ENCODE data around the gene NLGN1. TPM values are rescaled to one million over a fixed set of nuclear protein-coding genes. Genes with fewer than 3 reads are reported as not detected.

Gene NLGN1
- total RNA-seq, 4 donors from 2014 or later: 12.9 to 20.9 (median 18.0) TPM

GRCh38 chr3:174321548-174321947, 924.0 kb downstream of the NLGN1 start:
- no peak overlapping the region for H3K4me3 ChIP-seq
- no peaks in the 10 kb centered on the region for H3K36me3 ChIP-seq
- intact Hi-C loops (cut with DNase I): no loop called here
- H3K27me3 ChIP-seq: no peaks in the 10 kb centered on the region
- WGBS: 75% methylated on average over 1 of the region's 1 CpG
- TF ChIP-seq CTCF (IDR thresholded peaks at IDR 0.05) (no peak), POLR2AphosphoS5 (IDR thresholded peaks at IDR 0.05) (no peak), POLR2A (IDR thresholded peaks at IDR 0.05; ENCODE audit: low read depth) (no peak), EP300 (IDR thresholded peaks at IDR 0.05) (no peak)
- no peak for DNase-seq (ENCODE audit: extremely low spot score)
- H3K27ac ChIP-seq (replicated peaks in 1 of 4): no peak overlapping the region
- peaks cover 0 to 12% (median 3%) of the 10 kb centered on the region in 4 donors for H3K9me3 ChIP-seq
- H3K4me1 ChIP-seq: no peaks in the 10 kb centered on the region

GRCh38 chr3:174322789-174323188, 925.2 kb downstream of the NLGN1 start:
- no peak for TF ChIP-seq POLR2AphosphoS5 (IDR thresholded peaks at IDR 0.05)
- no peak for TF ChIP-seq EP300 (IDR thresholded peaks at IDR 0.05)
- TF ChIP-seq POLR2A (IDR thresholded peaks at IDR 0.05; ENCODE audit: low read depth): no peak
- TF ChIP-seq CTCF (IDR thresholded peaks at IDR 0.05): no peak
- Histone ChIP-seq H3K4me3 (no peak overlapping the region), H3K36me3 (no peaks in the 10 kb centered on the region), H3K9me3 (peaks cover 0 to 12% (median 3%) of the 10 kb centered on the region in 4 donors), H3K27me3 (no peaks in the 10 kb centered on the region), H3K27ac (replicated peaks in 1 of 4) (no peak overlapping the region), H3K4me1 (no peaks in the 10 kb centered on the region)
- no peak for DNase-seq (ENCODE audit: extremely low spot score)
- 86% methylated on average over 2 of the region's 2 CpGs for WGBS
- intact Hi-C loops (cut with DNase I): no loop called here

- H3K27me3 ChIP-seq: no peaks in the 10 kb centered on the region
- no peak overlapping the region for H3K27ac ChIP-seq (replicated peaks in 1 of 4)
- H3K36me3 ChIP-seq: no peaks in the 10 kb centered on the region
- no peak overlapping the region for H3K4me3 ChIP-seq
- no peak for DNase-seq (ENCODE audit: extremely low spot score)
- WGBS: 94% methylated on average over 3 of the region's 3 CpGs
- H3K9me3 ChIP-seq: peaks cover 0 to 12% (median 3%) of the 10 kb centered on the region in 4 donors
- H3K4me1 ChIP-seq: peaks cover 0 to 3% (median under 1%) of the 10 kb centered on the region in 4 donors
- TF ChIP-seq POLR2A (IDR thresholded peaks at IDR 0.05; ENCODE audit: low read depth) (no peak), EP300 (IDR thresholded peaks at IDR 0.05) (no peak), POLR2AphosphoS5 (IDR thresholded peaks at IDR 0.05) (no peak), CTCF (IDR thresholded peaks at IDR 0.05) (no peak)
- intact Hi-C loops (cut with DNase I): no loop called here
Observed at GRCh38 chr3:174325171-174325570, 927.6 kb downstream of the NLGN1 start.

GRCh38 chr3:174325834-174326700, 928.5 kb downstream of the NLGN1 start:
- Histone ChIP-seq H3K4me3 (no peak overlapping the region), H3K27me3 (no peaks in the 10 kb centered on the region), H3K4me1 (peaks cover 0 to 7% (median 3%) of the 10 kb centered on the region in 4 donors), H3K27ac (replicated peaks in 1 of 4) (no peak overlapping the region), H3K9me3 (peaks cover 0 to 4% (median 1%) of the 10 kb centered on the region in 4 donors), H3K36me3 (no peaks in the 10 kb centered on the region)
- TF ChIP-seq POLR2AphosphoS5 (IDR thresholded peaks at IDR 0.05) (no peak), EP300 (IDR thresholded peaks at IDR 0.05) (no peak), CTCF (IDR thresholded peaks at IDR 0.05) (no peak), POLR2A (IDR thresholded peaks at IDR 0.05; ENCODE audit: low read depth) (no peak)
- intact Hi-C loops (cut with DNase I): no loop called here
- no peak for DNase-seq (ENCODE audit: extremely low spot score)
- WGBS: 73% methylated on average over 7 of the region's 7 CpGs
